Measurements from ENCODE around the gene TNKS1BP1.
"Not testable (repeated sequence)": the region's sequence is repeated elsewhere in the genome, so short reads cannot be mapped to it uniquely, and the experiment has no call there.

TNKS1BP1 gene

DNA sequence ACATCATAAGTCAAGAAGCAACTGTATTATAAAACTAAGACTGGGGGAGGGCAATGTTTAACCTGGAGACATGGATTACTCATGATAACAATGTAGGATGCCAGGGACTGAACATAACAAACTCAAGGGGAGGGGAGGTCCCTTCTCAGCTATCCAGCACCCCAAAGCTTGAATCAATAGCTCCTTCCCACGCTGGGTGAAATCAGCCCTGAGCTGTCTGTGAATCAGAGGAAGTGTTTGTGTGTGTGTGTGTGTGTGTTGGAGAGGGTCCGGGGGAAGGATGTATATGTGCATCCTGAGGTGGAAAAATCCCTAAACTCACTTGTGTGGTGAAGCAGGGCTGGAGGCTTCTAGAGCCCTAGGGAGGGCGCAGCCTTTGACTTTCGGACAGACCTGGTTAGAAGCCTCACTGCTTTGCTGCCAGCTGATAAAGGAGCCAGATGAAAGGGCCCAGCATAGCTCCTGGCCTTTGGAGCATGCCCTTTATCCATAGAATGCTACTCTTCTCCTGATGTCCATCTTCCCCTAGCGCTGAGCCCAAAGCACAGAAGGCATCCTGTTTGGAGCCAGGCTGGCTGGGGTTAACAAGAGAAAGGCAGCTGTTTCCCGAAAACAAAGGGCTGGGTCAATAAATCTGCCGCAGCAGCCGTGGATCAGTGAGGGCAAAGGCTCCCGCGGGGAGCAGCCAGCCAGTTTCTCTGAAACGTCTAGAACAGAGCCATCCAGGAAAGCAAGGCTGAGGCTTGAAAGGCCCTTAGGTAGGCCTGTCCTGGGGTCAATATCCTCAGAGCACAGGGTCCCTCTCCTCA lies 35.8 kb downstream of the TNKS1BP1 start:
- DNase-seq = no peak

DNA sequence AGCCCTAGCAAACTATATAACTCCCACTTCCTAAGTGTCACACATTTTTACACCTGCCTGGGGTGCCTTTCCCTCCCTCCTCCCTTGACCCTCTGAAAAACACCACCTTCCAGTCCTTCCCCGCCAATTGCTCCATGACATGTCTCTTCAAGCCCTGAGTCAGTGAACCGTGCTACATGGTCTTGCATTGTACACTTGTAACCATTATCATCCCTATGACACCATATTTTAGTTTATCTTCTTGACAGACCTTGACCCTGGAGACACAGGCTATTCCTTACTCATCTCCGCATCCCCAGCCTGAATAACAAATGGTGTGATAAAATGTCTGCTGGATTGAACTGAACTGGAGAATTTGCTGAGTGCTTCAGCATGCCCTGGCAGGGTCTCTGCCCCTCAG lies 36.9 kb downstream of the TNKS1BP1 start:
- DNase-seq = no peak

GRCh38 chr11:57283231-57283990 lies 41.3 kb downstream of the TNKS1BP1 start:
- DNase-seq = no peak

DNA sequence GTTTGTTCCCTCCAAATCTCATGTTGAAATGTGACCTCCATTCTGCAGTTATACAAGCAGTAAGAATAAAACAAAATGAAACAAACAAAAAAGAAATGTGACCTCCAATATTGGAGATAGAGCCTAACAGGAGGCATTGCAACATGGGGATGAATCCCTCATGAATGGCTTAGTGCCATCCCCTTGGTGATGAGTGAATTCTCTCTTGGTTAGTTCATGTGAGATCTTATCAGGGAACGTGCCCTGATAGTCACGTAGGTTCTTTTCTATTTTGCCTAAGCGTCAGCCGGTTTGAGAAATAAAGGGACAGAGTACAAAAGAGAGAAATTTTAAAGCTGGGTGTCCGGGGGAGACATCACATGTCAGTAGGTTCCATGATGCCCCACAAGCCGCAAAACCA lies 43.2 kb downstream of the TNKS1BP1 start:
- DNase-seq = not testable (repeated sequence)

GRCh38 chr11:57279116-57279515 lies 45.6 kb downstream of the TNKS1BP1 start:
- DNase-seq = no peak

GRCh38 chr11:57278721-57279095 lies 46.0 kb downstream of the TNKS1BP1 start:
- no peak for DNase-seq

DNA sequence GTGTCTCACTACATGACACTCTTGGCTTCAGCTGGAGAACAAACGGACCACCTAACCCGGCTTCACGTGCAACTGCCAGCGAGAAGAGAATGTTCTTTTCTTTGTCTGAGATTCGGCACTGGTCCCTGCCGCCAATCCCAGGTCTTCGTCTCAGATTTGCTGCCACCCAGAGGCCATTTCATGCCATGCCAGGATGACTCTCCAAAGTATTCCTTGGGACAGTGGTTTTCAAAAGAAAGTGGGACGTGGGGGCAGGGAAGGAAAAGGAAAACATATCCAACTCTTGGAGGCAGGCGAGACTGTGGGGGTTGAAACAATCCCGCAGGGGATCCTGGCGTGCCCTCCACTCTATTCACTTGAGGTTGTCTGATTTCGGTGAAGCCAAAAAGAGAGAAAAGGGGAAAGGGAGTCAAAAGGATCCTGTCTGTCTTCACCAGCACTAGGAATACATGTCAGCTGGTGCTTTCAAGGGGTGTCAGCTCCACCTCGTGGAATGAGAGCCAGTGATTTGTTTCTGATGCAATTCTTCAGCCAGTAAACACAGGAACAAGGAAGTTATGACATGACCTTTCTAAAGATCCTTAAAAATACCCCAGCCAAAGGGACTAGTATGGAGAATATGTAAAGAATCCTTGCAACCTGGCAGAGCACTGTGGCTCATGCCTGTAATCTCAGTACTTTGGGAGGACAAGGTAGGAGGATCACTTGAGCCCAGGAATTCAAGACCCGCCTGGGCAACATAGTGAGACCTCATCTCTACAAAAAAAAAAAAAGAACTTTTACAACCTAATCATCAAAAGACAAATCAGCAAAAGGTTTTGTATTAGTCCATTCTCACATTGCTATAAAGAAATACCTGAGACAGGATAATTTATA lies 46.7 kb downstream of the TNKS1BP1 start:
- peak in 1 of 2 experiments; percentile 21 for DNase-seq

GRCh38 chr11:57276971-57277675 lies 47.6 kb downstream of the TNKS1BP1 start:
- DNase-seq = no peak

- DNase-seq = no peak
Measured at GRCh38 chr11:57276169-57276970, 48.4 kb downstream of the TNKS1BP1 start.

DNA sequence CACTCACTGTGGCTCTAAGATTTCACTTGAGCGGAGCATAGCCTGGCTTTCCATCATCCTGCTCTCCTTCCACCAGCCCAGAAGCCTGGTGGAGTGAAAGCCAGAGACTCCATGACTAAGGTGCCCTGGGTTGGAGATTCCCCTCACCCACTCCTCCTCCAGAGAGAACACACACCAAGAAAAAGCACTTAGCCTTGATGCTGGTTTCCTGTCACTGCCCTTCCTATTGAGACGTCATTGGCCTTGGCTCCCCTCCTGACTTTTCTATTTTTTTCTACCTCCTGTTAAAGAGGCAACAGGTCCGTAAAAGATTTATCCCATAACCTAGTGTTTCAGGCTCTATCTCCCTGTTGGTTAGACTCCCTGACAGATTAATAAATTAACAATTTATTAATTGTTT lies 49.2 kb downstream of the TNKS1BP1 start:
- DNase-seq = no peak

DNA sequence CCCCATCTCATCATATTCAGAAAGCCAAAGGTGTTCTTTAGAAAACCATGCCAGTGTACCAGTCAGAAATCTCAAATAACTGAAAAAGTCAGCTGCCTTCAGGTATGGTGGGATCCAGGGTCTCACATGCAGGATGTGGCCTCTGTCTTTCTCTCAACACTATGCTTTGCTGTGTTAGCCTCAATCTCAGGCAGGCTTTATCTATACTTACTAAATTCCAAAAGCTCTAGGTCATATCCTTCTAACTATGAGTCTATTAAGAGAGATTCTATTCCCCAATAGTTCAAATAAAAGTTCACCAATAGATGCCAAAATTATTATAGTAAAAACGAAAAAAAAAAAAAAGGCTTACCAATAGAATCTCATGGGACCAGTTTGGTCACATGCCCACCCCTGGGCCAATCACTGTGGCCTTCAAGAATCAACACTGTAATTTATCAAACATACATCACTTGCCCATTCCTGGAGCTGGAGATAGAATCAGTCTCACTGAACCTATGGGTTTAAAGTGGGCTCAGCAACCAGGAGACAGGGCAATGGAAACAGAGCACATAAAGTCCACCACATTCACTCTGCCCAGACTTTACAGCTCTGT lies 49.8 kb downstream of the TNKS1BP1 start:
- no peak for DNase-seq

DNA sequence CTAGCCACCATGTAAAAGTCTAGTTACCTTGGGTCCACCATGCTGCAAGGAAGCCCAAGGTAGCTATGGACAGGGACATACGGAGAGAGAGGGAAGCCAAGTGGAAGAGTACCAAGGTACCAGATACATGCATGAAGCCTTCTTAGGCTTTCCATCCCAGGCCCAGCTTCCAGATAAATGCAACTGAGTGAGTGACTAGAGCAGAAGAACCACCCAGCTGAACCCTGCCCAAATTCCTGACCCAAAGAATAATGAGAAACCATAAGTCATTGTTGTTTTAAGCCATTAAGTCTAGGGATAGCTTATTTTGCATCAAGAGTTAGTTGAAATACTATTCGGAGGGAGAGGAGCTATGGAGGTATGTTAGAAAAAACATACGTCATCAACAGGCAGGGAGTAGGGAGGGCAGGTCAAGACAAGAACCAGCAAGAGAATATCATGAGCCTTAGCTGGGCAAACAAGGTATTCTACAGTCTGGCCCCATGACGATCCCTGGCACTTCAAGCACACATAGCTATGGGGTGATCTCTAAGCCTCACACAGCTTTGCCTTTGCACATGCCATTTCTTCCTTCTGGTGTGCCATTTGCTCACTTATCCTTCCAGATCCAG lies 51.2 kb downstream of the TNKS1BP1 start:
- DNase-seq = no peak

- no peak for DNase-seq
Measured at GRCh38 chr11:57269571-57270021, 55.2 kb downstream of the TNKS1BP1 start.

GRCh38 chr11:57266157-57266556 lies 58.6 kb downstream of the TNKS1BP1 start:
- no peak for DNase-seq

GRCh38 chr11:57263351-57263750 lies 61.4 kb downstream of the TNKS1BP1 start:
- no peak for DNase-seq

GRCh38 chr11:57262157-57262556 lies 62.6 kb downstream of the TNKS1BP1 start:
- no peak for DNase-seq

GRCh38 chr11:57260937-57261783 lies 63.6 kb downstream of the TNKS1BP1 start:
- DNase-seq = no peak

DNA sequence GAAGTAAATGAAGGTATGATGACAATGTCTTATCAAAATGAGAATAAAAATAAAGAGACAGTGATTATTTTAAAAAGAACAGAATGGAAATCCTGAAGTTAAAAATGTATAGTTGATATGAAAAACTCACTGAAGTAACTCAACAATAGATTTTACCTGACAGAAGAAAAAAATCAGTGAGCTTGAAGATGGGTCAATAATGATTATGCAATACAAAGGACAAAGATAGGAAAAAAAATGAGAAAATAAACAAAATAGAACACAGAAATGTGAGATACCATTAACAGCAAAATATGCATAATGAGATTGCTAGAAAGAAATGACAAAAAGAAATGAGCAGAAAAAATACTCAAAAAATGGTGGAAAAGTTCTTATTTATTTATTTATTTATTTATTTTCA lies 68.6 kb downstream of the TNKS1BP1 start:
- DNase-seq = no peak

DNA sequence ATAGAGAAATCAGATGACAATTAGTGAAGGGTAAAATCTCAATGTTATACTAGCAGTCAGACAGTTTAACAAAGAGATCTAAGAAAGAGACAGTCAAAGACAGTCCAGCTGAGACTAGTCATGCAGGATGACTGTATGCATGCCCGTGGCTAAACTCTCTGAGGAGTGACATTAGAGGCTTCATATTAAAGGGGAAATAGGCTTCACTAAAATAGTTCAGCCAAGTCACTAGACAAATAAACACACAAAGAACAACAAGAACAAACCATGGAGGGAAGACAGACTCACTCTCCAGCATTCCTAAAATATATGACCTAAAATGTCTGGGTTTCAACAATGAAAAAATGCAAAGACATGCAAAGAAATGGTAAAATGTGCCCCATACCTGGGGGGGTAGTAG lies 69.1 kb downstream of the TNKS1BP1 start:
- no peak for DNase-seq

DNA sequence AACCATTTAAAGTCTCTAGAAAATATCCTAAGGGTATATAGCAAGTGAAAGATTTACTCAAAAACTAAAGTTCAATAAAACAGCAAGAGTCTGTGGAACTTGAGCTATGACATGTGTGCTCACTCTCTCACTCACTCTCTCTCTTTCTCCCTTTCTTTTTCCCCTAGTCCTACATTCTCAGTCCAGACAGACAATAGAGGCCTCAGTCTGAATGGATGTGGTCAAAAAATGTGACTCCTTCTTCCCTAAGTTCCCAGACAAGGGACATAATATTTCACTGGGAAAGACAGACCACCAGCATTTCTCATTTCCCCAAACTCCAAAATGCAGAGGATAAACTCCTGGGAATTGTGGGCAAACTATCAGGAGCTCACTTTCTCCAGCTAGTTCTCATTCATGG lies 70.1 kb downstream of the TNKS1BP1 start:
- no peak for DNase-seq

All from stimulated activated CD4-positive, alpha-beta T cell treated with anti-CD3 and anti-CD28 coated beads, Interleukin-4, amount 100 ng/mL, for 4 hours (primary cell).